Neural progenitor cell (in vitro differentiated cells): ENCODE results near the gene NUDT3.

Source experiments
- CTCF ChIP-seq: fragments of 200-600 bp; sonication (generic); IDR thresholded peaks from 2 replicates; pipeline ENCODE4 v1.5.1; 2017; ENCODE audit warnings: antibody characterized with exemption, mild to moderate bottlenecking
- EZH2 ChIP-seq: fragments of 200-600 bp; sonication (generic); IDR thresholded peaks from 2 replicates; pipeline ENCODE4 v1.6.1; 2017; ENCODE audit warnings: antibody characterized with exemption, mild to moderate bottlenecking, moderate library complexity
- EZH2phosphoT487 ChIP-seq: fragments of 200-600 bp; sonication (generic); IDR thresholded peaks from 2 replicates; pipeline ENCODE4 v1.6.1; 2017; ENCODE audit warnings: antibody characterized with exemption

GRCh38 chr6:34248198-34248726 is 144.2 kb downstream of the NUDT3 start:
- TF ChIP-seq CTCF (no peak), EZH2 (no peak), EZH2phosphoT487 (no peak)
